Vagina (tissue), 2 donors: Measurements from ENCODE around the gene DNAH3.
"Not testable (repeated sequence)": the region's sequence is repeated elsewhere in the genome, so short reads cannot be mapped to it uniquely, and the experiment has no call there.

Experiments used
- POLR2A ChIP-seq, 2 donors: fragments of 450-650 bp; IDR thresholded peaks; one replicate each; pipeline ENCODE4 v1.6.1; 2017; ENCODE audit warnings: antibody characterized with exemption in 2 of 2, mild to moderate bottlenecking in 2 of 2, moderate library complexity in 2 of 2
- POLR2AphosphoS5 ChIP-seq, 2 donors: sonication (generic); formaldehyde crosslinking; IDR thresholded peaks; one replicate each; pipeline ENCODE4 v1.9.0; 2017; ENCODE audit warnings: antibody characterized with exemption in 2 of 2, mild to moderate bottlenecking in 2 of 2, low read depth in 1 of 2; ENCODE audit not compliant: insufficient read depth in 1 of 2
- TF ChIP-seq, protein P1 (sequence below), 3 experiments: fragments of 450-650 bp in 2 of 3; fragments of 200-600 bp in 1 of 3; sonication (generic) in 1 of 3; IDR thresholded peaks; one replicate each; pipeline ENCODE4 v1.5.1; 2017 to 2019; ENCODE audit warnings: antibody characterized with exemption in 3 of 3, mild to moderate bottlenecking in 2 of 3, moderate library complexity in 2 of 3

DNA sequence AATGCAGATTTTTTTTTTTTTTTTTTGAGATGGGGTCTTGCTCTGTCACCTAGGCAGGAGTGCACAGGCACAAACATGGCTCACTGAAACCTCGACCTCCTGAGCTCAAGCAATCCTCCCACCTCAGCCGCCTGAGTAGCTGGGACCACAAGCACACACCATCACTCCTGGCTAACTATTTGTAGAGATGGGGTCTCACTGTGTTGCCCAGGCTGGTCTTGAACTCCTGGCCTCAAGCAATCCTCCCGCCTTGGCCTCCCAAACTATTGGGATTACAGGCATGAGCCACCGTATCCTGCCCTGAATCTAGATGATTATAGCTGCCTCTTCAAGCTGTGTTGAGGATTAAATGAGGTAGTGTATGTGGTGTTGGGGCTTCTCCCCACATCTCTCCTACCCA lies 94.9 kb downstream of the DNAH3 start:
- TF ChIP-seq, protein P1, sequence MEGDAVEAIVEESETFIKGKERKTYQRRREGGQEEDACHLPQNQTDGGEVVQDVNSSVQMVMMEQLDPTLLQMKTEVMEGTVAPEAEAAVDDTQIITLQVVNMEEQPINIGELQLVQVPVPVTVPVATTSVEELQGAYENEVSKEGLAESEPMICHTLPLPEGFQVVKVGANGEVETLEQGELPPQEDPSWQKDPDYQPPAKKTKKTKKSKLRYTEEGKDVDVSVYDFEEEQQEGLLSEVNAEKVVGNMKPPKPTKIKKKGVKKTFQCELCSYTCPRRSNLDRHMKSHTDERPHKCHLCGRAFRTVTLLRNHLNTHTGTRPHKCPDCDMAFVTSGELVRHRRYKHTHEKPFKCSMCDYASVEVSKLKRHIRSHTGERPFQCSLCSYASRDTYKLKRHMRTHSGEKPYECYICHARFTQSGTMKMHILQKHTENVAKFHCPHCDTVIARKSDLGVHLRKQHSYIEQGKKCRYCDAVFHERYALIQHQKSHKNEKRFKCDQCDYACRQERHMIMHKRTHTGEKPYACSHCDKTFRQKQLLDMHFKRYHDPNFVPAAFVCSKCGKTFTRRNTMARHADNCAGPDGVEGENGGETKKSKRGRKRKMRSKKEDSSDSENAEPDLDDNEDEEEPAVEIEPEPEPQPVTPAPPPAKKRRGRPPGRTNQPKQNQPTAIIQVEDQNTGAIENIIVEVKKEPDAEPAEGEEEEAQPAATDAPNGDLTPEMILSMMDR (IDR thresholded peaks at IDR 0.05), result not testable (repeated sequence)
- not testable (repeated sequence) for TF ChIP-seq POLR2AphosphoS5 (IDR thresholded peaks at IDR 0.05; ENCODE audit: insufficient read depth in 1 of 2, low read depth in 1 of 2); POLR2A (IDR thresholded peaks at IDR 0.05)
